Testis (tissue), 2 donors: Measurements from ENCODE around the gene TRIM9.

Experiments
- CTCF ChIP-seq, 3 experiments: fragments of 450-650 bp in 2 of 3; fragments of 200-600 bp in 1 of 3; sonication (generic) in 1 of 3; IDR thresholded peaks; one replicate each; pipeline ENCODE4 v1.5.1; 2016 to 2019; ENCODE audit warnings: antibody characterized with exemption in 3 of 3, mild to moderate bottlenecking in 2 of 3, moderate library complexity in 1 of 3
- POLR2A ChIP-seq: fragments of 450-650 bp; IDR thresholded peaks from one replicate; pipeline ENCODE4 v1.6.1; 2017; ENCODE audit warnings: antibody characterized with exemption, mild to moderate bottlenecking, moderate library complexity

- TF ChIP-seq POLR2A (no peak), CTCF (IDR thresholded peaks at IDR 0.05) (no peak)
Measured at GRCh38 chr14:51018521-51018920, 76.4 kb downstream of the TRIM9 start.
